HepG2 (cell line): Measurements from ENCODE around the gene FAM83E. TPM values are rescaled to one million over a fixed set of nuclear protein-coding genes. Genes with fewer than 3 reads are reported as not detected.

Source experiments
- ATF5 ChIP-seq: sonication (generic); formaldehyde crosslinking; IDR thresholded peaks from 2 replicates; pipeline ENCODE4 v1.4.0; 2020; ENCODE audit warnings: mild to moderate bottlenecking, low read depth, missing genetic modification reagents
- FOXK2 ChIP-seq: fragments of 450-650 bp; IDR thresholded peaks from 2 replicates; pipeline ENCODE4 v1.6.1; 2016
- KDM3A ChIP-seq: IDR thresholded peaks from 2 replicates; pipeline ENCODE4 v1.6.1; 2018; ENCODE audit warnings: low read depth, missing compliant biosample characterization
- KDM6A ChIP-seq: IDR thresholded peaks from 2 replicates; pipeline ENCODE4 v1.6.1; 2016; ENCODE audit warnings: low read depth
- PPARG ChIP-seq: conservative IDR thresholded peaks from 2 replicates; pipeline ENCODE4 v1.6.1; 2016; ENCODE audit warnings: missing biosample characterization, missing genetic modification reagents
- RAD51 ChIP-seq: fragments of 450-650 bp; IDR thresholded peaks from 2 replicates; pipeline ENCODE4 v1.6.1; 2016; ENCODE audit warnings: borderline replicate concordance
- RARG ChIP-seq: sonication (generic); formaldehyde crosslinking; IDR thresholded peaks from 2 replicates; pipeline ENCODE4 v1.4.0; 2020; ENCODE audit warnings: low read depth, mild to moderate bottlenecking, missing genetic modification reagents
- SCMH1 ChIP-seq: sonication (generic); formaldehyde crosslinking; IDR thresholded peaks from 2 replicates; pipeline ENCODE4 v1.9.0; 2021; ENCODE audit warnings: missing genetic modification reagents, mild to moderate bottlenecking, borderline replicate concordance
- ZBTB40 ChIP-seq, 2 experiments: fragments of 450-650 bp in 1 of 2; sonication (generic) in 1 of 2; formaldehyde crosslinking in 1 of 2; IDR thresholded peaks; 2 replicates each; pipeline versions ENCODE4 v1.6.1 to v1.8.0; 2016 to 2022; ENCODE audit warnings: antibody characterized with exemption in 1 of 2, mild to moderate bottlenecking in 1 of 2, missing genetic modification reagents in 1 of 2
- ZFP37 ChIP-seq: sonication (generic); formaldehyde crosslinking; IDR thresholded peaks from 2 replicates; pipeline ENCODE4 v1.4.0; 2020; ENCODE audit warnings: missing genetic modification reagents, borderline replicate concordance
- ZFP41 ChIP-seq: sonication (generic); formaldehyde crosslinking; IDR thresholded peaks from 2 replicates; pipeline ENCODE4 v1.4.0; 2020; ENCODE audit warnings: mild to moderate bottlenecking, missing genetic modification reagents, borderline replicate concordance
- ZNF12 ChIP-seq: sonication (generic); formaldehyde crosslinking; IDR thresholded peaks from 2 replicates; pipeline ENCODE4 v1.5.0; 2020; ENCODE audit warnings: missing genetic modification reagents
- ZNF282 ChIP-seq: fragments of 450-650 bp; IDR thresholded peaks from 2 replicates; pipeline ENCODE4 v1.6.1; 2018; ENCODE audit not compliant: partially characterized antibody
- ZNF333 ChIP-seq: sonication (generic); formaldehyde crosslinking; IDR thresholded peaks from 2 replicates; pipeline ENCODE4 v1.4.0; 2020; ENCODE audit warnings: mild to moderate bottlenecking, missing genetic modification reagents, borderline replicate concordance
- ZNF501 ChIP-seq: sonication (generic); formaldehyde crosslinking; IDR thresholded peaks from 2 replicates; pipeline ENCODE4 v1.5.1; 2020; ENCODE audit warnings: mild to moderate bottlenecking, moderate library complexity, missing genetic modification reagents
- ZNF570 ChIP-seq: sonication (generic); formaldehyde crosslinking; IDR thresholded peaks from 2 replicates; pipeline ENCODE4 v1.4.0; 2020; ENCODE audit warnings: mild to moderate bottlenecking, missing genetic modification reagents, borderline replicate concordance
- ZNF607 ChIP-seq: sonication (generic); formaldehyde crosslinking; IDR thresholded peaks from 2 replicates; pipeline ENCODE4 v1.5.1; 2020; ENCODE audit warnings: missing genetic modification reagents, mild to moderate bottlenecking, borderline replicate concordance
- ZSCAN9 ChIP-seq: IDR thresholded peaks from 2 replicates; pipeline ENCODE4 v1.6.1; 2016; ENCODE audit warnings: borderline replicate concordance
- polyA plus RNA-seq, 8 experiments: library from polyadenylated mRNA; depleted of rRNA in 3 of 8; stranded (reverse) in 7 of 8; unstranded in 1 of 8; fragments of >200 nt; fragmentation: Illumina TruSeq in 4 of 8; extraction: Trizol in 4 of 8; gene quantifications; 2 replicates each; pipeline versions ENCODE4 v1.2.1 to v1.2.3, GENCODE V29; 2011 to 2016; ENCODE audit warnings: low read depth in 4 of 8, missing spikeins in 1 of 8, mixed read lengths in 1 of 8; ENCODE audit not compliant: insufficient read depth in 1 of 8
- total RNA-seq, 5 experiments: library from RNA; depleted of rRNA; stranded (reverse); fragments of >200 nt; fragmentation: Illumina TruSeq; extraction: Trizol; gene quantifications; 2 replicates each; pipeline ENCODE4 v1.2.3, GENCODE V29; 2016; ENCODE audit warnings: low read depth in 1 of 5

Gene FAM83E
- total and polyA plus RNA-seq, 2 of the 13 experiments (the other 11 are each of a cell fraction or from before 2014, with no cell fraction given), result 0.18 to 0.60 TPM

GRCh38 chr19:48637449-48637947, 22.6 kb upstream of the FAM83E start (continued):
- peak; percentile 39; the same call in 1 of the 2 replicates for TF ChIP-seq ZFP37
- no peak for TF ChIP-seq FOXK2
- peak; percentile 85; the same call in 1 of the 2 replicates for TF ChIP-seq ZFP41 (CRISPR knock-in tag)
- peak; percentile 16; the same call in 1 of the 2 replicates for TF ChIP-seq KDM6A
- TF ChIP-seq ZNF333 (CRISPR knock-in tag), result no peak
- TF ChIP-seq ATF5 (CRISPR knock-in tag), result peak; percentile 86
- peak; percentile 72 for TF ChIP-seq ZNF501
- peak; percentile 45; the same call in 1 of the 2 replicates for TF ChIP-seq RAD51
- TF ChIP-seq PPARG, result peak; percentile 58; the same call in 1 of the 2 replicates
- no peak for TF ChIP-seq ZNF12 (CRISPR knock-in tag)
- TF ChIP-seq ZSCAN9, result no peak
- no peak for TF ChIP-seq SCMH1 (CRISPR knock-in tag)
- no peak for TF ChIP-seq ZNF282
- no peak for TF ChIP-seq KDM3A
- TF ChIP-seq ZNF570 (CRISPR knock-in tag), result peak; percentile 80; the same call in 1 of the 2 replicates
- no peak for TF ChIP-seq ZBTB40 (IDR thresholded peaks at IDR 0.05)
- peak; percentile 50; the same call in 1 of the 2 replicates for TF ChIP-seq ZBTB40 (CRISPR knock-in tag; IDR thresholded peaks at IDR 0.05)
- peak; percentile 96 for TF ChIP-seq ZNF607 (CRISPR knock-in tag)
- TF ChIP-seq RARG, result no peak
